PFSK-1 (cell line): ENCODE results near the gene RIT2.

ENCODE experiments used
- REST ChIP-seq, 2 experiments: IDR thresholded peaks; 2 replicates each; pipeline versions ENCODE4 v1.6.1 to v1.8.0; 2011 to 2012; ENCODE audit warnings: low read depth in 2 of 2, low read length in 2 of 2, control low read depth in 1 of 2, inconsistent platforms in 1 of 2, mild to moderate bottlenecking in 1 of 2, moderate library complexity in 1 of 2; ENCODE audit not compliant: insufficient read depth in 1 of 2
- SIN3A ChIP-seq: IDR thresholded peaks from 2 replicates; pipeline ENCODE4 v1.6.1; 2012; ENCODE audit warnings: mild to moderate bottlenecking, low read length, moderate library complexity, borderline replicate concordance; ENCODE audit not compliant: insufficient read depth
- TAF1 ChIP-seq: IDR thresholded peaks from 2 replicates; pipeline ENCODE4 v1.6.1; 2012; ENCODE audit warnings: low read length, control low read depth, borderline replicate concordance; ENCODE audit not compliant: insufficient read depth

- TF ChIP-seq SIN3A (no peak), TAF1 (no peak), REST (IDR thresholded peaks at IDR 0.05; ENCODE audit: insufficient read depth in 1 of 2, low read depth in 2 of 2, low read length in 2 of 2) (no peak)
These were observed 178.0 kb downstream of the RIT2 start for GRCh38 chr18:42937436-42937835.
